ENCODE measurements around the gene LDB3.

Gene LDB3

GRCh38 chr10:86698207-86698940 lies 30.1 kb downstream of the LDB3 start:
- Histone ChIP-seq H3K4me1 (ENCODE audit: control insufficient read depth, insufficient read depth, low read length, poor library complexity, severe bottlenecking) (no peaks in the 10 kb centered on the region), H3K4me3 (ENCODE audit: extremely low read depth, insufficient read depth, low read length, poor library complexity, severe bottlenecking) (no peak overlapping the region), H3K9me3 (ENCODE audit: control insufficient read depth, low read length) (no peaks in the 10 kb centered on the region), H3K36me3 (ENCODE audit: control insufficient read depth, insufficient read depth, low read length) (no peaks in the 10 kb centered on the region), H3K27ac (ENCODE audit: low read depth, low read length, severe bottlenecking) (no peak overlapping the region)
- WGBS, 2 experiments (ENCODE audit: insufficient coverage in 2 of 2) = 84 to 85% methylated on average over 5 to 9 of the region's 9 CpGs

- Histone ChIP-seq H3K36me3 (ENCODE audit: control insufficient read depth, insufficient read depth, low read length) (no peaks in the 10 kb centered on the region), H3K4me1 (ENCODE audit: control insufficient read depth, insufficient read depth, low read length, poor library complexity, severe bottlenecking) (no peaks in the 10 kb centered on the region), H3K9me3 (ENCODE audit: control insufficient read depth, low read length) (no peaks in the 10 kb centered on the region), H3K27ac (ENCODE audit: low read depth, low read length, severe bottlenecking) (no peak overlapping the region), H3K4me3 (ENCODE audit: extremely low read depth, insufficient read depth, low read length, poor library complexity, severe bottlenecking) (no peak overlapping the region)
- WGBS, 2 experiments (ENCODE audit: insufficient coverage in 2 of 2) = 85 to 90% methylated on average over 4 to 7 of the region's 7 CpGs
These were observed 30.8 kb downstream of the LDB3 start for GRCh38 chr10:86699125-86699524.

- H3K4me3 ChIP-seq (ENCODE audit: extremely low read depth, insufficient read depth, low read length, poor library complexity, severe bottlenecking) = no peak overlapping the region
- H3K4me1 ChIP-seq (ENCODE audit: control insufficient read depth, insufficient read depth, low read length, poor library complexity, severe bottlenecking) = no peaks in the 10 kb centered on the region
- no peaks in the 10 kb centered on the region for H3K36me3 ChIP-seq (ENCODE audit: control insufficient read depth, insufficient read depth, low read length)
These were observed 31.2 kb downstream of the LDB3 start for GRCh38 chr10:86699541-86699940.

GRCh38 chr10:86699991-86700840 lies 31.9 kb downstream of the LDB3 start:
- H3K4me3 ChIP-seq (ENCODE audit: extremely low read depth, insufficient read depth, low read length, poor library complexity, severe bottlenecking) = no peak overlapping the region
- no peaks in the 10 kb centered on the region for H3K36me3 ChIP-seq (ENCODE audit: control insufficient read depth, insufficient read depth, low read length)
- H3K27ac ChIP-seq (ENCODE audit: low read depth, low read length, severe bottlenecking) = no peak overlapping the region
- 87% methylated on average over 8 of the region's 9 CpGs for WGBS, 2 experiments (ENCODE audit: insufficient coverage in 2 of 2)
- H3K4me1 ChIP-seq (ENCODE audit: control insufficient read depth, insufficient read depth, low read length, poor library complexity, severe bottlenecking) = no peaks in the 10 kb centered on the region
- H3K9me3 ChIP-seq (ENCODE audit: control insufficient read depth, low read length) = no peaks in the 10 kb centered on the region

More at GRCh38 chr10:86699541-86699940, 31.2 kb downstream of the LDB3 start:
- Histone ChIP-seq H3K27ac (ENCODE audit: low read depth, low read length, severe bottlenecking) (no peak overlapping the region), H3K9me3 (ENCODE audit: control insufficient read depth, low read length) (no peaks in the 10 kb centered on the region)
- WGBS, 2 experiments (ENCODE audit: insufficient coverage in 2 of 2) = 90 to 95% methylated on average over 5 to 6 of the region's 8 CpGs

- WGBS, 2 experiments (ENCODE audit: insufficient coverage in 2 of 2) = 90 to 95% methylated on average over 8 to 10 of the region's 12 CpGs
- H3K4me3 ChIP-seq (ENCODE audit: extremely low read depth, insufficient read depth, low read length, poor library complexity, severe bottlenecking) = no peak overlapping the region
These were observed 32.7 kb downstream of the LDB3 start for GRCh38 chr10:86700851-86701617.

GRCh38 chr10:86703176-86703575 lies 34.9 kb downstream of the LDB3 start:
- Histone ChIP-seq H3K4me3 (ENCODE audit: extremely low read depth, insufficient read depth, low read length, poor library complexity, severe bottlenecking) (no peak overlapping the region), H3K4me1 (ENCODE audit: control insufficient read depth, insufficient read depth, low read length, poor library complexity, severe bottlenecking) (no peaks in the 10 kb centered on the region), H3K36me3 (ENCODE audit: control insufficient read depth, insufficient read depth, low read length) (no peaks in the 10 kb centered on the region), H3K27ac (ENCODE audit: low read depth, low read length, severe bottlenecking) (no peak overlapping the region), H3K9me3 (ENCODE audit: control insufficient read depth, low read length) (no peaks in the 10 kb centered on the region)
- 93 to 97% methylated on average over 7 to 8 of the region's 8 CpGs for WGBS, 2 experiments (ENCODE audit: insufficient coverage in 2 of 2)

More at GRCh38 chr10:86700851-86701617, 32.7 kb downstream of the LDB3 start:
- Histone ChIP-seq H3K27ac (ENCODE audit: low read depth, low read length, severe bottlenecking) (no peak overlapping the region), H3K36me3 (ENCODE audit: control insufficient read depth, insufficient read depth, low read length) (no peaks in the 10 kb centered on the region), H3K9me3 (ENCODE audit: control insufficient read depth, low read length) (no peaks in the 10 kb centered on the region), H3K4me1 (ENCODE audit: control insufficient read depth, insufficient read depth, low read length, poor library complexity, severe bottlenecking) (no peaks in the 10 kb centered on the region)

GRCh38 chr10:86705139-86705538 lies 36.8 kb downstream of the LDB3 start:
- no peaks in the 10 kb centered on the region for H3K4me1 ChIP-seq (ENCODE audit: control insufficient read depth, insufficient read depth, low read length, poor library complexity, severe bottlenecking)
- H3K36me3 ChIP-seq (ENCODE audit: control insufficient read depth, insufficient read depth, low read length) = no peaks in the 10 kb centered on the region
- no peak overlapping the region for H3K27ac ChIP-seq (ENCODE audit: low read depth, low read length, severe bottlenecking)
- H3K9me3 ChIP-seq (ENCODE audit: control insufficient read depth, low read length) = no peaks in the 10 kb centered on the region
- no peak overlapping the region for H3K4me3 ChIP-seq (ENCODE audit: extremely low read depth, insufficient read depth, low read length, poor library complexity, severe bottlenecking)
- WGBS, 2 experiments (ENCODE audit: insufficient coverage in 2 of 2) = no CpG with 5 or more reads among the region's 1 CpG

GRCh38 chr10:86705905-86706304 lies 37.6 kb downstream of the LDB3 start:
- Histone ChIP-seq H3K4me1 (ENCODE audit: control insufficient read depth, insufficient read depth, low read length, poor library complexity, severe bottlenecking) (peaks cover 3% of the 10 kb centered on the region), H3K4me3 (ENCODE audit: extremely low read depth, insufficient read depth, low read length, poor library complexity, severe bottlenecking) (no peak overlapping the region), H3K9me3 (ENCODE audit: control insufficient read depth, low read length) (no peaks in the 10 kb centered on the region), H3K27ac (ENCODE audit: low read depth, low read length, severe bottlenecking) (no peak overlapping the region), H3K36me3 (ENCODE audit: control insufficient read depth, insufficient read depth, low read length) (no peaks in the 10 kb centered on the region)
- WGBS, 2 experiments (ENCODE audit: insufficient coverage in 2 of 2) = 76 to 100% methylated on average over 1 to 2 of the region's 2 CpGs

- no peak overlapping the region for H3K27ac ChIP-seq (ENCODE audit: low read depth, low read length, severe bottlenecking)
- no peaks in the 10 kb centered on the region for H3K36me3 ChIP-seq (ENCODE audit: control insufficient read depth, insufficient read depth, low read length)
- H3K4me3 ChIP-seq (ENCODE audit: extremely low read depth, insufficient read depth, low read length, poor library complexity, severe bottlenecking) = no peak overlapping the region
- H3K4me1 ChIP-seq (ENCODE audit: control insufficient read depth, insufficient read depth, low read length, poor library complexity, severe bottlenecking) = peaks cover 4% of the 10 kb centered on the region
- no peaks in the 10 kb centered on the region for H3K9me3 ChIP-seq (ENCODE audit: control insufficient read depth, low read length)
- WGBS, 2 experiments (ENCODE audit: insufficient coverage in 2 of 2) = 95 to 100% methylated on average over 7 to 12 of the region's 12 CpGs
These were observed 38.1 kb downstream of the LDB3 start for GRCh38 chr10:86706401-86706841.

GRCh38 chr10:86706977-86707376 lies 38.7 kb downstream of the LDB3 start:
- 100% methylated on average over 1 of the region's 1 CpG; no CpG with 5 or more reads in 1 of the 2 experiments for WGBS, 2 experiments (ENCODE audit: insufficient coverage in 2 of 2)
- Histone ChIP-seq H3K4me3 (ENCODE audit: extremely low read depth, insufficient read depth, low read length, poor library complexity, severe bottlenecking) (no peak overlapping the region), H3K27ac (ENCODE audit: low read depth, low read length, severe bottlenecking) (no peak overlapping the region), H3K36me3 (ENCODE audit: control insufficient read depth, insufficient read depth, low read length) (no peaks in the 10 kb centered on the region), H3K9me3 (ENCODE audit: control insufficient read depth, low read length) (no peaks in the 10 kb centered on the region), H3K4me1 (ENCODE audit: control insufficient read depth, insufficient read depth, low read length, poor library complexity, severe bottlenecking) (peaks cover 5% of the 10 kb centered on the region)
